ENCODE results near the gene FAM114A1. TPM values are rescaled to one million over a fixed set of nuclear protein-coding genes. Genes with fewer than 3 reads are reported as not detected.

Gene FAM114A1
- total and polyA plus RNA-seq, 3 donors from 2014 or later: 30.9 to 96.2 (median 76.5) TPM

DNA sequence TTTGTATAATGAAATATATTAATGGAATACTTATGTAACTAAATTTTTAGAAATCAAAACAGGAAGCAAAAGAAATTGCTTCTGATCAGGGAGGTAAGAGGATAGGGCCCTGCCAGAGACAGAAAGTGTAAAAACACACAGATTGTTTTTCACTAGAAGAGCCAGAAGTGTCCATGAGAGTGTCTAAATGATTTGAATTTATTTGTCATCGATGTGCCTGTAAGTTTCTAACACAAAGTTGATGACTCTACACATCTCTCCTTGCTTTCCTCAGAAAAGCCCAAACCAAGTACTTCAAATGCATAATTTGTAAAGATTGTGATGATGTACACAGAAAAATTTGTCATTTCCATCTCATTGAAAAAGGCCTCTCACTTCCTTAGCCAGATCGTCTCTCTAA lies 84.0 kb downstream of the FAM114A1 start:
- no peak for DNase-seq
- 73 to 82% methylated on average over 2 of the region's 2 CpGs for WGBS, 2 donors
- H3K27ac ChIP-seq: no peak overlapping the region
- no peaks in the 10 kb centered on the region for H3K4me1 ChIP-seq
- H3K4me3 ChIP-seq: no peak overlapping the region
- no peaks in the 10 kb centered on the region for H3K27me3 ChIP-seq
- TF ChIP-seq POLR2A (IDR thresholded peaks at IDR 0.05): no peak
- intact Hi-C loops (cut with DNase I; ENCODE audit: low total_unique reads): no loop called here
- H3K36me3 ChIP-seq (ENCODE audit: low read depth, missing control alignments): no peaks in the 10 kb centered on the region
- H3K9me3 ChIP-seq: no peaks in the 10 kb centered on the region

DNA sequence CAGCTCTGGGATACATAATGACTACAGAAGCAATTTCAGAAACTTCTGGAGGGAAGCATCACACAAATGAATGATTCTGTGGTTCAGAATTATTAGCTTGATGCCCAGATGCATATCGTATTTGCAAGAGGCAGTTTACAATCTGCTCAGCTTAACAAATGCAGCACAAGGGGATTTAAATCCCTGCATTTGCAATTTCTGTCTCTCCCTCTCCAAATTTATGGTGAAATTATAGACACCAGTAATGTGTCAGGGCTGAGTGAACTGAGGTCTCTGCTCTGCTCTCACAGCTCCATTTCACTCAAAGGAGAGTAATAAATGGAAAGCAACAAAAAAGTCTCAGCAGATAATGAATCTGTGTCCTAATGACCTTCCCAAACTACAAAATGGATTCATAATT lies 84.4 kb downstream of the FAM114A1 start:
- no peaks in the 10 kb centered on the region for H3K36me3 ChIP-seq (ENCODE audit: low read depth, missing control alignments)
- no peak overlapping the region for H3K4me3 ChIP-seq
- no peaks in the 10 kb centered on the region for H3K27me3 ChIP-seq
- no peak for DNase-seq
- H3K9me3 ChIP-seq: no peaks in the 10 kb centered on the region
- TF ChIP-seq, protein P1, sequence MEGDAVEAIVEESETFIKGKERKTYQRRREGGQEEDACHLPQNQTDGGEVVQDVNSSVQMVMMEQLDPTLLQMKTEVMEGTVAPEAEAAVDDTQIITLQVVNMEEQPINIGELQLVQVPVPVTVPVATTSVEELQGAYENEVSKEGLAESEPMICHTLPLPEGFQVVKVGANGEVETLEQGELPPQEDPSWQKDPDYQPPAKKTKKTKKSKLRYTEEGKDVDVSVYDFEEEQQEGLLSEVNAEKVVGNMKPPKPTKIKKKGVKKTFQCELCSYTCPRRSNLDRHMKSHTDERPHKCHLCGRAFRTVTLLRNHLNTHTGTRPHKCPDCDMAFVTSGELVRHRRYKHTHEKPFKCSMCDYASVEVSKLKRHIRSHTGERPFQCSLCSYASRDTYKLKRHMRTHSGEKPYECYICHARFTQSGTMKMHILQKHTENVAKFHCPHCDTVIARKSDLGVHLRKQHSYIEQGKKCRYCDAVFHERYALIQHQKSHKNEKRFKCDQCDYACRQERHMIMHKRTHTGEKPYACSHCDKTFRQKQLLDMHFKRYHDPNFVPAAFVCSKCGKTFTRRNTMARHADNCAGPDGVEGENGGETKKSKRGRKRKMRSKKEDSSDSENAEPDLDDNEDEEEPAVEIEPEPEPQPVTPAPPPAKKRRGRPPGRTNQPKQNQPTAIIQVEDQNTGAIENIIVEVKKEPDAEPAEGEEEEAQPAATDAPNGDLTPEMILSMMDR (IDR thresholded peaks at IDR 0.05): no peak
- no peak for TF ChIP-seq POLR2A (IDR thresholded peaks at IDR 0.05)
- intact Hi-C loops (cut with DNase I; ENCODE audit: low total_unique reads): no loop called here
- H3K4me1 ChIP-seq: no peaks in the 10 kb centered on the region
- 53% methylated on average over 1 of the region's 1 CpG for WGBS, 2 donors
- no peak overlapping the region for H3K27ac ChIP-seq

DNA sequence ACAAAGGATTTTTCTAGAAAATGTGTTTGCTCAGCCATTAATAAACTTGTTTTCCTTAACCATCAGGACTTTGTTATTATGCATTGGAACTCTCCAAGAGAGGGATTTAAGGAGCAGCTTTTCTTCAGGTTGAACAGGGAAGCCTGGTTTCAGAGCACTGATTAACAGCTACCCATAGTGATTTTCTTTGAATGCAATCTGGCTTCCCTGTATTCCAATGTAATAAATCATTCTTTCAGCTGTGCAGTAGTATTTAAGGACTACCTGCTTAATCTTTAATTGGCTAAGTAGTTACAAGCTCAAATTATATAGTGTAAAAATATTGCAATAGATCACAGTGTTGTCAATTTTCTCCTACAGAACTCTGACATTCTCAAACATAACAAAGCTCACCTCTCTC lies 87.1 kb downstream of the FAM114A1 start:
- intact Hi-C loops (cut with DNase I; ENCODE audit: low total_unique reads): no loop called here
- no peak overlapping the region for H3K4me3 ChIP-seq
- H3K27me3 ChIP-seq: no peaks in the 10 kb centered on the region
- H3K4me1 ChIP-seq: no peaks in the 10 kb centered on the region
- H3K27ac ChIP-seq: no peak overlapping the region
- no peak for DNase-seq
- H3K9me3 ChIP-seq: no peaks in the 10 kb centered on the region
- TF ChIP-seq, protein P1 (IDR thresholded peaks at IDR 0.05): no peak
- TF ChIP-seq POLR2A (IDR thresholded peaks at IDR 0.05): no peak
- no peaks in the 10 kb centered on the region for H3K36me3 ChIP-seq (ENCODE audit: low read depth, missing control alignments)

DNA sequence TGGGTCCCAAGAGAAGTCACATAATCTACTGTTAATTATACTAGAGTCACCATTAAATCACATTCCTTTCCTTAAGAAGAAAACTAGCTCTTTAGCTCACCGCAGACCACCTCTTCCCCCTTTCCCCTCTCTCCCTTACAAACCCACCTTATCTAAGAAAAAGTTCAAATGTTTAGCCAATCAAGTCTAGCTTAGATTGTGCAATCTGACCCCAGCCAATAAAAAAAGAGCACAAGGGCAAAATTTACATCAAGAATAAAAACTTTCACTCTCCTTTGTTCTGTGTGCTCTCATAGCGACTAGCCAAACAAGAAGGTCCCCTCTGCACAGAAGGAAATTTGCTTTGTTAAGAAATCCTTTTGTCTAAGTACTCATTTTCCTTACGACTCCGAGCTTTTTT lies 88.4 kb downstream of the FAM114A1 start:
- intact Hi-C loops (cut with DNase I; ENCODE audit: low total_unique reads): no loop called here
- Histone ChIP-seq H3K27me3 (no peaks in the 10 kb centered on the region), H3K36me3 (ENCODE audit: low read depth, missing control alignments) (no peaks in the 10 kb centered on the region), H3K27ac (no peak overlapping the region), H3K4me3 (no peak overlapping the region), H3K4me1 (no peaks in the 10 kb centered on the region), H3K9me3 (no peaks in the 10 kb centered on the region)
- no peak for DNase-seq
- TF ChIP-seq, protein P1 (IDR thresholded peaks at IDR 0.05): no peak
- TF ChIP-seq POLR2A (IDR thresholded peaks at IDR 0.05): no peak
- 90 to 91% methylated on average over 4 of the region's 4 CpGs for WGBS, 2 donors

DNA sequence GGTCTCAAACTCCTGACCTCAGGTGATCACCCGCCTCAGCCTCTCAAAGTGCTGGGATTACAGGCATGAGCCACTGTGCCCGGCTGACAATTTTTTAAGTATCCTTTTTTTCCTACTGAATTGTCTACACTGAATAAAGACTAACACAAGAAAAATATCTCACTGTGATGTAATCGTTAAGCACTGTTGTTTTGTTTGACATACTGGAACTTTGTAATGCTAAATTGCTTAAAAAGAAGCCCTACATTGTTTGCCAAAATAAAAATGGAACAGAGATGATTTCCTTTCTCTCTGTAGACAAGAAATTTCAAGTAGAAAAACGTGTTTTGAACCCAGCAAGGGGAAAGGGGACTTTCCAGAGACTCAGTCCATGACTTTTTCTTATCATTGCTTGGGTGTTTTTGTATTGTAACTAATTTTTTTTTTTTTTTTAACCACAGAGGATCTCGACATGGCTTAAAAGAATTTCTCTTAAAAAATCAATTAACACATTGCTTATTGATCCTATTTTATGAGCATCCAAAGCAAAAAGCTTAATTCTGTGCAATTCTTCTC lies 89.7 kb downstream of the FAM114A1 start:
- intact Hi-C loops (cut with DNase I; ENCODE audit: low total_unique reads): no loop called here
- no peak for TF ChIP-seq POLR2A (IDR thresholded peaks at IDR 0.05)
- TF ChIP-seq, protein P1 (IDR thresholded peaks at IDR 0.05): no peak
- Histone ChIP-seq H3K27ac (no peak overlapping the region), H3K36me3 (ENCODE audit: low read depth, missing control alignments) (no peaks in the 10 kb centered on the region), H3K27me3 (no peaks in the 10 kb centered on the region), H3K4me3 (no peak overlapping the region), H3K9me3 (no peaks in the 10 kb centered on the region), H3K4me1 (no peaks in the 10 kb centered on the region)
- 62 to 63% methylated on average over 5 of the region's 5 CpGs for WGBS, 2 donors
- no peak for DNase-seq

Data from testis (tissue), 3 donors.